Heart left ventricle (tissue), 13 donors: Measurements from ENCODE around the gene IFNA2.

Source experiments
- POLR2A ChIP-seq, 2 donors: fragments of 450-650 bp; IDR thresholded peaks; one replicate each; pipeline ENCODE4 v1.6.1; 2017; ENCODE audit warnings: antibody characterized with exemption in 2 of 2, mild to moderate bottlenecking in 2 of 2, moderate library complexity in 2 of 2
- TF ChIP-seq, protein P1 (sequence below), 12 donors: fragments of 200-600 bp; sonication (generic) in 4 of 12; IDR thresholded peaks; one replicate each; pipeline versions ENCODE4 v1.5.0 to v1.8.0; 2018 to 2022; ENCODE audit warnings: antibody characterized with exemption in 12 of 12, mild to moderate bottlenecking in 5 of 12
- donor health status: ischemic (EF 13 %, LVEDD 7.1; RV severe dilation, severe dysfunction).
- donor health status: DM: no; HTN: yes; CAD: no.
- donor health status: DM: no; HTN: no; CAD: no.
- donor health status: ischemic (EF 25% LVEDD 6.9; RV normal size, moderate dysfunction).
- donor health status: ischemic (EF 25% LVEDD 5.7; RV mildly dilated, moderate dysfunction).
- donor health status: ischemic (EF 35%, LVEDD 5.7; RV mildly dilated, moderate dysfunction).
- donor health status: nonischemic (EF 11% LVEDD 7.7; RV severe dilation, severe dysfunction).
- donor health status: DM: yes; HTN: yes; CAD: no.
- donor health status: PGD.
- donor health status: ischemic (EF 29% LVEDD 5.4; RV normal size, mild dysfunction).
- donor health status: nonischemic (EF 23%, LVEDD 6.1; RV moderate dilation, normal function).

DNA sequence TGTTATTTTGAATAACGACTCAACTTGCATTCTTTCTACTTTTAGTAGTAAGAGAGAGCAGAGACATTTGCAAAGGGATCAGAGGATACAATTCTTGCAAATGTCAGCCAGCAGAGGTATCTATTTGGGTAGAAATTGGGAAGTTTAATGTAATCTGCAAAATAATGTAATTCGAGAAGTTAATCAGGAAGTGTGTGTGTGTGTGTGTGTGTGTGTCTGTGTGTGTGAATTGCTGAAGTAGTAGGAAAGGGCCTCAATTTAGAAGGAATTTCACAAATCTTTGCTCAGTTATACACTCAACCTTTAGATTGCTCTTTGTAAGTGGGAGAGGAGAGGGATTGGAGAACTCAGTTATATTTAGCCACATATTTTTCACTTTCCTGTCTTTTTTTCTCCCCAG, 44.0 kb upstream of the IFNA2 start:
- TF ChIP-seq, protein P1, sequence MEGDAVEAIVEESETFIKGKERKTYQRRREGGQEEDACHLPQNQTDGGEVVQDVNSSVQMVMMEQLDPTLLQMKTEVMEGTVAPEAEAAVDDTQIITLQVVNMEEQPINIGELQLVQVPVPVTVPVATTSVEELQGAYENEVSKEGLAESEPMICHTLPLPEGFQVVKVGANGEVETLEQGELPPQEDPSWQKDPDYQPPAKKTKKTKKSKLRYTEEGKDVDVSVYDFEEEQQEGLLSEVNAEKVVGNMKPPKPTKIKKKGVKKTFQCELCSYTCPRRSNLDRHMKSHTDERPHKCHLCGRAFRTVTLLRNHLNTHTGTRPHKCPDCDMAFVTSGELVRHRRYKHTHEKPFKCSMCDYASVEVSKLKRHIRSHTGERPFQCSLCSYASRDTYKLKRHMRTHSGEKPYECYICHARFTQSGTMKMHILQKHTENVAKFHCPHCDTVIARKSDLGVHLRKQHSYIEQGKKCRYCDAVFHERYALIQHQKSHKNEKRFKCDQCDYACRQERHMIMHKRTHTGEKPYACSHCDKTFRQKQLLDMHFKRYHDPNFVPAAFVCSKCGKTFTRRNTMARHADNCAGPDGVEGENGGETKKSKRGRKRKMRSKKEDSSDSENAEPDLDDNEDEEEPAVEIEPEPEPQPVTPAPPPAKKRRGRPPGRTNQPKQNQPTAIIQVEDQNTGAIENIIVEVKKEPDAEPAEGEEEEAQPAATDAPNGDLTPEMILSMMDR (IDR thresholded peaks at IDR 0.05): no peak
- no peak for TF ChIP-seq POLR2A (IDR thresholded peaks at IDR 0.05)
